Lower lobe of right lung (tissue), 2 donors: Measurements from ENCODE around the gene SLMAP. TPM values are rescaled to one million over a fixed set of nuclear protein-coding genes. Genes with fewer than 3 reads are reported as not detected.

Experiments
- ATAC-seq, 2 donors: fragments of 200-7000 bp; cut with Tn5 transposase; one replicate each; pipeline ENCODE4 v1.9.1; 2020 to 2022; ENCODE audit warnings: mild to moderate bottlenecking in 2 of 2, moderate library complexity in 2 of 2
- DNase-seq: peaks from one replicate; pipeline ENCODE4 v3.0.0-alpha.2; 2020
- H3K27ac ChIP-seq: fragments of 200-600 bp; one replicate; pipeline ENCODE4 v1.8.0; 2022
- H3K27me3 ChIP-seq: fragments of 200-600 bp; one replicate; pipeline ENCODE4 v1.8.0; 2022; ENCODE audit warnings: low read depth
- H3K36me3 ChIP-seq: fragments of 200-600 bp; one replicate; pipeline ENCODE4 v1.8.0; 2022; ENCODE audit warnings: mild to moderate bottlenecking
- H3K4me1 ChIP-seq: fragments of 200-600 bp; one replicate; pipeline ENCODE4 v1.8.0; 2022
- H3K4me3 ChIP-seq: fragments of 200-600 bp; one replicate; pipeline ENCODE4 v1.8.0; 2022; ENCODE audit warnings: mild to moderate bottlenecking
- H3K9me3 ChIP-seq: fragments of 200-600 bp; one replicate; pipeline ENCODE4 v1.8.0; 2022
- intact Hi-C: fragments of 100-400 bp; cut with DNase I; formaldehyde crosslinking; loops from one replicate; pipeline ENCODE4 v1.11.0; 2022
- total RNA-seq: library from RNA; stranded (reverse); fragmentation: NEBNext Ultra II Directional; extraction: Animal tissue kit (Norgen Biotek cat#: 25700); gene quantifications from one replicate; pipeline ENCODE4 v1.2.1, GENCODE V29; 2021
- TF ChIP-seq, protein P1 (sequence below): fragments of 200-600 bp; IDR thresholded peaks from one replicate; pipeline ENCODE4 v1.8.0; 2022; ENCODE audit warnings: antibody characterized with exemption, mild to moderate bottlenecking
- donor health status: DM: no; HTN: yes; CAD: no; lungs with severe emphysema.

The SLMAP gene
- total RNA-seq, 1 donor from 2014 or later = 66.3 TPM

DNA sequence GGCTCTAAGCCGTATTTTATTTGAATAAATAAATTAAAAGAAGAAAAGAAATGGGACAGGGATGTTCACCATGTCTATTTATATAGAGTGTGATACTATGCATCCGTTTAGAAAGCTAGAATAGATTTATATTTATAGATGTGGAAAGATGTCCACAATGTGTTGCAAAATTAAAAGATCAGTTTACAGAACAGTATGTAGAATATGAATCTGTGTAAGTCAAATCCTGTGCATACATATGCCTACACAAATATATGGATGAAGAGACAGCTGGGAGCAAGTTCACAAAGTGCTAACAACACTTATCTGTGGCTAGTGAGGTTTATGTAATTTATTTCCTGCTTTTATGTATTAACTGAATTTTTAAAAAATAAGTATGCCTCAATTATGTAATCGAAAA lies 25.4 kb upstream of the SLMAP start:
- intact Hi-C loops = no loop called here
- H3K27me3 ChIP-seq = no peaks in the 10 kb centered on the region
- DNase-seq = no peak
- no peak overlapping the region for H3K27ac ChIP-seq
- no peaks in the 10 kb centered on the region for H3K4me1 ChIP-seq
- no peak for ATAC-seq
- TF ChIP-seq, protein P1, sequence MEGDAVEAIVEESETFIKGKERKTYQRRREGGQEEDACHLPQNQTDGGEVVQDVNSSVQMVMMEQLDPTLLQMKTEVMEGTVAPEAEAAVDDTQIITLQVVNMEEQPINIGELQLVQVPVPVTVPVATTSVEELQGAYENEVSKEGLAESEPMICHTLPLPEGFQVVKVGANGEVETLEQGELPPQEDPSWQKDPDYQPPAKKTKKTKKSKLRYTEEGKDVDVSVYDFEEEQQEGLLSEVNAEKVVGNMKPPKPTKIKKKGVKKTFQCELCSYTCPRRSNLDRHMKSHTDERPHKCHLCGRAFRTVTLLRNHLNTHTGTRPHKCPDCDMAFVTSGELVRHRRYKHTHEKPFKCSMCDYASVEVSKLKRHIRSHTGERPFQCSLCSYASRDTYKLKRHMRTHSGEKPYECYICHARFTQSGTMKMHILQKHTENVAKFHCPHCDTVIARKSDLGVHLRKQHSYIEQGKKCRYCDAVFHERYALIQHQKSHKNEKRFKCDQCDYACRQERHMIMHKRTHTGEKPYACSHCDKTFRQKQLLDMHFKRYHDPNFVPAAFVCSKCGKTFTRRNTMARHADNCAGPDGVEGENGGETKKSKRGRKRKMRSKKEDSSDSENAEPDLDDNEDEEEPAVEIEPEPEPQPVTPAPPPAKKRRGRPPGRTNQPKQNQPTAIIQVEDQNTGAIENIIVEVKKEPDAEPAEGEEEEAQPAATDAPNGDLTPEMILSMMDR = no peak
- no peaks in the 10 kb centered on the region for H3K36me3 ChIP-seq
- no peaks in the 10 kb centered on the region for H3K9me3 ChIP-seq
- H3K4me3 ChIP-seq = no peak overlapping the region

DNA sequence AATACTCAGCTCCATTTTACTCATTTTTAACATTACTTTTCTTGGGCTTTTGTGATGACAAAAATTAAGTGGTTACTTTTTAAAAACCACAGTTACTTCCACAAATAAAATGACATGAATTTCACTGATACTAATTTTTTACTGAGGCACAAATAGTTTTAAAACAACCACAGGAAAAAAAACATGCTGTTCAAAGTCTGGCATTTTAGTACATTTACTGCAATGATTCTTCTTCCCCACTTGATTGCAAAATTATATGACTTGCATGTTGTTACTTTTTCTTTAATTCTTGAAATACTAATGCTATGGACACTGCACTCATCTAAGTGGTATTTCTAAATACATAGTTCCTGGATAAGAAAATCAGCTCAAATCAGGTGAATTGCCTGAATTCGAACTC lies 24.8 kb upstream of the SLMAP start:
- intact Hi-C loops = no loop called here
- H3K27ac ChIP-seq = no peak overlapping the region
- no peaks in the 10 kb centered on the region for H3K4me1 ChIP-seq
- no peaks in the 10 kb centered on the region for H3K9me3 ChIP-seq
- TF ChIP-seq, protein P1 = no peak
- H3K4me3 ChIP-seq = no peak overlapping the region
- ATAC-seq = no peak
- H3K36me3 ChIP-seq = no peaks in the 10 kb centered on the region
- no peaks in the 10 kb centered on the region for H3K27me3 ChIP-seq
- no peak for DNase-seq

DNA sequence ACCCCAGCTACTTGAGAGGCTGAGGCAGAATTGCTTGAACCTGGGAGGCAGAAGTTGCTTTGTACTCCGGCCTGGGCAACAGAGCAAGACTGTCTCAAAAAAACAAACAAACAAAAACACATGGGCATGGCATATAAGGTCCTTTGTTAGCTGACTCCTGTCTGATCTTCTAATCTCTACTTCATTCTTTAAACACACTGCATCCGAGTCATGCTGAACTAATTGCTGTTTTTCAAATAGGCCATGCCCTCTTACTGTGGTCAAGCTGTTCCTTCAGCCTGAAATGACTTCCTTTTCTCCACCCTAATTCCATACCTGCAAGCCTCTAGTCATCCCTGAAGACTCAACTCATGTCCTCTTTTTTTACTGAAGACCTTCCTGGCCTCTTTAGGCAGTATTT lies 22.3 kb upstream of the SLMAP start:
- Histone ChIP-seq H3K4me1 (peaks cover 5% of the 10 kb centered on the region), H3K27me3 (no peaks in the 10 kb centered on the region), H3K36me3 (no peaks in the 10 kb centered on the region), H3K4me3 (no peak overlapping the region), H3K9me3 (no peaks in the 10 kb centered on the region), H3K27ac (no peak overlapping the region)
- TF ChIP-seq, protein P1 = no peak
- no peak for DNase-seq
- no peak for ATAC-seq
- intact Hi-C loops = no loop called here

DNA sequence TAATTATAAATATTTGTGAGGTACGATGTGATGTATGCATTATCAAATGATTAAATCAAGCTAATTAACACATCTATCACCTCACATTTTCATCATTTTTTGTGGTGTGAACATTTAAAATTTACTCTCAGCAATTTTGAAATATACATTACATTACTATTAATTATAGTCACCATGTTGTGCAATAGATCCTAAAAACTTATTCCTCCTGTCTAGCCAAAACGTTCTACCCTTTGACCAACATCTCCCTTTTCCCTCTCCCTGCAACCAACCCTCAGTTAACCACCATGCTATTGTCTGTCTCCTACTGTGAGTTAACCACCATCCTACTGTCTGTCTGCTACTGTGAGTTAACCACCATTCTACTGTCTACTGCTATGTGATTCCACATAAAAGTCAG lies 20.7 kb upstream of the SLMAP start:
- H3K4me3 ChIP-seq = no peak overlapping the region
- DNase-seq (no peak), ATAC-seq (no peak)
- intact Hi-C loops = no loop called here
- H3K27me3 ChIP-seq = no peaks in the 10 kb centered on the region
- peaks cover 5% of the 10 kb centered on the region for H3K4me1 ChIP-seq
- H3K36me3 ChIP-seq = no peaks in the 10 kb centered on the region
- TF ChIP-seq, protein P1 = no peak
- H3K27ac ChIP-seq = no peak overlapping the region
- no peaks in the 10 kb centered on the region for H3K9me3 ChIP-seq

DNA sequence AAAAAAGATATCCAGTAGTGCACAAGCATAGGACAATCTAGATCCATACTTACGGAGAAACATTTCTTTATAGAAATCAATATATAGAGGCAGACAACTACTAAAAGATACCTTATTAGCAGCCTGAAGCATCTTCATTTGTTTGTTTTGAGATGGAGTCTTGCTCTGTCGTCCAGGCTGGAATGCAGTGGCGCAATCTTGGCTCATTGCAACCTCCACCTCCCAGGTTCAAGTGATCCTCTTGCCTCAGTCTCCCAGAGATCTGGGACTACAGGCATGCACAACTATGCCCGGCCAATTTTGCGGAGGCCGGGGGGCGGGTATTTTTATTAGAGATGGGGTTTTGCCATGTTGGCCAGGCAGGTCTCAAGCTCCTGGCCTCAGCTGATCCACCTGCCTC lies 18.3 kb upstream of the SLMAP start:
- Histone ChIP-seq H3K36me3 (no peaks in the 10 kb centered on the region), H3K27me3 (no peaks in the 10 kb centered on the region), H3K4me1 (peaks cover 5% of the 10 kb centered on the region), H3K4me3 (no peak overlapping the region), H3K27ac (no peak overlapping the region), H3K9me3 (no peaks in the 10 kb centered on the region)
- TF ChIP-seq, protein P1 = no peak
- no peak for ATAC-seq
- no peak for DNase-seq
- intact Hi-C loops = no loop called here

DNA sequence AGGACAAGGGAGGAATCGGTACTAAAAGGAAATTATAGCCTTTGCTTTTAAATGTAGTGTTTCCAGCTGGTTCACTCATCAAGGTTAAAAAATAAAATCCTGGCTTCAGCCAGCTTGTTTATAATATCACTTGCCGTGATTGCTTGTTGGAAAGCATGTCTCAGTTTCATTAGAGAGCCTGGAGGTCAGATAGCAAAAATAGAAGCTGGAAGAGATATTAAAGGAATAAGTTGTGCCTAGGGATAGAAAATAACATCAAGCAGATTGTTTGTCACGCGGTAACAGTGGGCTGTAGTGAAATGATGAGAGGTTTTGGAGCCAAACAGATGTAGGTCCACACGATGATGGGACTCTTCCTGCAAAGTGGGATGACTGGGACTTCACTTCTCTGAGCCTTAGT lies 17.7 kb upstream of the SLMAP start:
- H3K27ac ChIP-seq = no peak overlapping the region
- H3K4me1 ChIP-seq = peaks cover 5% of the 10 kb centered on the region
- no peaks in the 10 kb centered on the region for H3K9me3 ChIP-seq
- H3K4me3 ChIP-seq = no peak overlapping the region
- no peaks in the 10 kb centered on the region for H3K27me3 ChIP-seq
- no peak for ATAC-seq
- intact Hi-C loops = no loop called here
- no peak for DNase-seq
- no peaks in the 10 kb centered on the region for H3K36me3 ChIP-seq
- TF ChIP-seq, protein P1 = no peak
